HCT116 (cell line): ENCODE measurements around the gene PKDCC. TPM values are rescaled to one million over a fixed set of nuclear protein-coding genes. Genes with fewer than 3 reads are reported as not detected.

ENCODE experiments used
- ATAC-seq: fragments of 200-7000 bp; cut with Tn5 transposase; 2 replicates; pipeline ENCODE4 v1.9.1; 2020; ENCODE audit warnings: mild to moderate bottlenecking, moderate library complexity
- BruUV-seq: library from RNA; stranded (reverse); fragments of 400-500 nt; replicated peaks from 2 replicates; lab custom pipeline; 2021; lab: Mats Ljungman, UMichigan
- CTCF ChIA-PET: fragments of 300-600 bp; sonication (Branson Sonifier 250); formaldehyde crosslinking; loops from one replicate; lab custom pipeline; 2021; ENCODE audit warnings: antibody characterized with exemption; lab: Charles Lee
- POLR2A ChIA-PET: fragments of 300-600, 350-600 bp; sonication (Branson Sonifier 250); formaldehyde crosslinking; loops from one replicate; lab custom pipeline; 2021; ENCODE audit warnings: antibody characterized with exemption; lab: Charles Lee
- RAD21 ChIA-PET, 2 experiments: fragments of 300-600 bp; sonication (Branson Sonifier 250); formaldehyde crosslinking; loops; one replicate each; lab custom pipeline; 2023; ENCODE audit warnings: low total read pairs in 2 of 2; ENCODE audit not compliant: uncharacterized antibody in 2 of 2, unreplicated experiment in 2 of 2, low non-redundant PET in 1 of 2; lab: Charles Lee
- DNase-seq: peaks from one replicate; pipeline ENCODE4 v3.0.0-alpha.2; 2010; ENCODE audit warnings: low read depth, low spot score
- H2AFZ ChIP-seq: fragments of 200-600 bp; shearing (Covaris generic), sonication (generic); 2 replicates; pipeline ENCODE4 v1.6.1; 2017; ENCODE audit warnings: low read depth, mixed run types, mixed read lengths, antibody characterized with exemption, low read length; ENCODE audit not compliant: poor library complexity, severe bottlenecking
- H3K27ac ChIP-seq: 2 replicates; pipeline ENCODE4 v1.5.1; 2012; ENCODE audit warnings: low read depth, low read length
- H3K27me3 ChIP-seq: fragments of 200-600 bp; sonication (generic); 2 replicates; pipeline ENCODE4 v1.6.1; 2016; ENCODE audit warnings: mixed run types, low read length, mixed read lengths; ENCODE audit not compliant: insufficient read depth
- H3K36me3 ChIP-seq, 2 experiments: fragments of 200-500 bp in 1 of 2; fragments of 200-600 bp in 1 of 2; sonication (Bioruptor generic) in 1 of 2; sonication (generic) in 1 of 2; 2 replicates each; pipeline versions ENCODE4 v1.5.1 to v1.6.1; 2014 to 2016; ENCODE audit warnings: low read length in 2 of 2, inconsistent platforms in 1 of 2, mixed read lengths in 1 of 2, mixed run types in 1 of 2; ENCODE audit not compliant: insufficient read depth in 2 of 2, control insufficient read depth in 1 of 2
- H3K4me1 ChIP-seq, 2 experiments: fragments of 200-600 bp in 1 of 2; sonication (generic) in 1 of 2; 2 replicates each; pipeline versions ENCODE4 v1.5.1 to v1.6.1; 2012 to 2017; ENCODE audit warnings: low read length in 2 of 2, inconsistent platforms in 1 of 2, mild to moderate bottlenecking in 1 of 2, mixed read lengths in 1 of 2, mixed run types in 1 of 2, moderate library complexity in 1 of 2; ENCODE audit not compliant: insufficient read depth in 2 of 2, control insufficient read depth in 1 of 2
- H3K4me2 ChIP-seq: fragments of 200-600 bp; sonication (generic); 2 replicates; pipeline ENCODE4 v1.6.1; 2017; ENCODE audit warnings: mixed run types, low read length, mixed read lengths
- H3K4me3 ChIP-seq, 2 experiments: fragments of 200-600 bp in 1 of 2; sonication (generic) in 1 of 2; replicated peaks in 1 of 2; 2 replicates each; pipeline ENCODE4 v1.5.1; 2011 to 2016; ENCODE audit warnings: low read length in 2 of 2, control low read depth in 1 of 2, low read depth in 1 of 2, mild to moderate bottlenecking in 1 of 2, mixed read lengths in 1 of 2, mixed run types in 1 of 2
- H3K79me2 ChIP-seq: fragments of 200-600 bp; sonication (generic); 2 replicates; pipeline ENCODE4 v1.6.1; 2017; ENCODE audit warnings: mild to moderate bottlenecking, mixed run types, low read length, moderate library complexity, mixed read lengths; ENCODE audit not compliant: insufficient read depth
- H3K9ac ChIP-seq: fragments of 200-600 bp; sonication (generic); 2 replicates; pipeline ENCODE4 v1.6.1; 2016; ENCODE audit warnings: low read length, mixed read lengths
- H3K9me2 ChIP-seq: fragments of 200-600 bp; sonication (generic), shearing (Covaris generic); 2 replicates; pipeline ENCODE4 v1.6.1; 2017; ENCODE audit warnings: mixed run types, mild to moderate bottlenecking, moderate library complexity; ENCODE audit not compliant: insufficient read depth
- H3K9me3 ChIP-seq, 2 experiments: fragments of 200-500 bp in 1 of 2; fragments of 200-600 bp in 1 of 2; sonication (Bioruptor generic) in 1 of 2; sonication (generic) in 1 of 2; 2 replicates each; pipeline ENCODE4 v1.6.1; 2014 to 2017; ENCODE audit warnings: low read length in 2 of 2, mixed read lengths in 2 of 2, inconsistent platforms in 1 of 2, low read depth in 1 of 2, mild to moderate bottlenecking in 1 of 2, mixed run types in 1 of 2, moderate library complexity in 1 of 2; ENCODE audit not compliant: control insufficient read depth in 1 of 2, insufficient read depth in 1 of 2
- H4K20me1 ChIP-seq: fragments of 200-600 bp; sonication (generic), shearing (Covaris generic); 2 replicates; pipeline ENCODE4 v1.6.1; 2017; ENCODE audit warnings: mixed run types, mild to moderate bottlenecking, moderate library complexity; ENCODE audit not compliant: insufficient read depth
- ELF1 ChIP-seq: IDR thresholded peaks from 2 replicates; pipeline ENCODE4 v1.6.1; 2012; ENCODE audit warnings: low read depth, borderline replicate concordance
- JUND ChIP-seq: IDR thresholded peaks from 2 replicates; pipeline ENCODE4 v1.6.1; 2012
- MAX ChIP-seq: IDR thresholded peaks from 2 replicates; pipeline ENCODE4 v1.6.1; 2012
- POLR2AphosphoS5 ChIP-seq: IDR thresholded peaks from 2 replicates; pipeline ENCODE4 v1.6.1; 2011; ENCODE audit warnings: mild to moderate bottlenecking, low read depth, low read length, moderate library complexity
- SIN3A ChIP-seq: IDR thresholded peaks from 2 replicates; pipeline ENCODE4 v1.6.1; 2012; ENCODE audit warnings: low read depth
- SP1 ChIP-seq: IDR thresholded peaks from 2 replicates; pipeline ENCODE4 v1.6.1; 2012; ENCODE audit warnings: low read depth
- SRF ChIP-seq: IDR thresholded peaks from 2 replicates; pipeline ENCODE4 v1.6.1; 2012; ENCODE audit warnings: low read depth
- TCF7L2 ChIP-seq: IDR thresholded peaks from 2 replicates; pipeline ENCODE4 v1.7.0; 2011; ENCODE audit warnings: borderline replicate concordance, inconsistent platforms; ENCODE audit not compliant: insufficient read depth, insufficient read length; ENCODE audit errors: extremely low read depth
- YY1 ChIP-seq: IDR thresholded peaks from 2 replicates; pipeline ENCODE4 v1.6.1; 2011; ENCODE audit warnings: low read length, low read depth, moderate library complexity, mild to moderate bottlenecking; ENCODE audit not compliant: insufficient replicate concordance; ENCODE audit errors: extremely low read depth
- ZBTB33 ChIP-seq: IDR thresholded peaks from 2 replicates; pipeline ENCODE4 v1.6.1; 2011; ENCODE audit warnings: mild to moderate bottlenecking, low read length, moderate library complexity; ENCODE audit not compliant: insufficient replicate concordance; ENCODE audit errors: extremely low read depth
- ZFX ChIP-seq: fragments of 450-650 bp; IDR thresholded peaks from 2 replicates; pipeline ENCODE4 v1.6.1; 2017
- ZNF274 ChIP-seq: fragments of 200-500 bp; sonication (Bioruptor generic); IDR thresholded peaks from 2 replicates; pipeline ENCODE4 v1.6.1; 2014; ENCODE audit warnings: mild to moderate bottlenecking, low read depth, low read length, inconsistent platforms
- intact Hi-C: fragments of 100-400 bp; cut with micrococcal nuclease; formaldehyde crosslinking; loops from 2 replicates; pipeline ENCODE4 v1.10.0; 2022
- total RNA-seq: library from RNA; stranded (reverse); gene quantifications from one replicate; pipeline ENCODE4 v1.2.1, GENCODE V29; 2021; ENCODE audit not compliant: unreplicated experiment

PKDCC gene
- total RNA-seq, 1 experiment from 2014 or later = 0.84 TPM

- CTCF ChIA-PET = no interaction called here
- Histone ChIP-seq H3K4me3 (no peak overlapping the region), H3K4me1 (no peaks in the 10 kb centered on the region), H3K27me3 (0 out of 2 replicates have a peak, but pooled peaks cover 7% of the 10 kb centered on the region), H3K36me3 (no peaks in the 10 kb centered on the region), H3K27ac (no peak overlapping the region)
- ATAC-seq = no peak
- BruUV-seq = no TSS peak
- TF ChIP-seq MAX = no peak
- TF ChIP-seq POLR2AphosphoS5 = no peak
- no peak for TF ChIP-seq ZFX
- no peak for TF ChIP-seq YY1
- no peak for TF ChIP-seq ELF1
- TF ChIP-seq, all 23 proteins: peak for 0
- H3K9me3 ChIP-seq = no peaks in the 10 kb centered on the region
- no peak for DNase-seq
- H3K9ac ChIP-seq = no peak overlapping the region
- no peak overlapping the region for H2AFZ ChIP-seq
- intact Hi-C loops = no loop called here
- no peaks in the 10 kb centered on the region for H3K9me2 ChIP-seq
- H4K20me1 ChIP-seq = no peaks in the 10 kb centered on the region
- no peak overlapping the region for H3K4me2 ChIP-seq
- RAD21 ChIA-PET = no interaction called here
- no peaks in the 10 kb centered on the region for H3K79me2 ChIP-seq
- POLR2A ChIA-PET = no interaction called here
These were observed 3.9 kb upstream of the PKDCC start for GRCh38 chr2:42043789-42044394.

- DNase-seq (no peak), ATAC-seq (no peak)
- H3K36me3 ChIP-seq = no peaks in the 10 kb centered on the region
- ChIA-PET CTCF (interaction anchor here (1.6 kb wide), 1 partner anchor 10 kb away, joined by 8 read pairs; no protein-coding TSS in a partner anchor), POLR2A (no interaction called here), RAD21 (no interaction called here)
- no peak overlapping the region for H3K4me2 ChIP-seq
- H3K9me3 ChIP-seq = no peaks in the 10 kb centered on the region
- no TSS peak for BruUV-seq
- no peaks in the 10 kb centered on the region for H3K9me2 ChIP-seq
- H3K79me2 ChIP-seq = no peaks in the 10 kb centered on the region
- H3K27me3 ChIP-seq = 0 out of 2 replicates have a peak, but pooled peaks cover 7% of the 10 kb centered on the region
- no peaks in the 10 kb centered on the region for H3K4me1 ChIP-seq
- no peak overlapping the region for H2AFZ ChIP-seq
- TF ChIP-seq JUND (no peak), TCF7L2 (no peak), MAX (no peak), SP1 (no peak), SIN3A (no peak), ZBTB33 (no peak), ZNF274 (no peak), POLR2AphosphoS5 (no peak), ZFX (no peak), SRF (no peak)
- intact Hi-C loops = no loop called here
- no peak overlapping the region for H3K27ac ChIP-seq
- no peak overlapping the region for H3K9ac ChIP-seq
- H4K20me1 ChIP-seq = no peaks in the 10 kb centered on the region
- H3K4me3 ChIP-seq = no peak overlapping the region
These were observed 2.9 kb upstream of the PKDCC start for GRCh38 chr2:42044939-42045338.
